ENCODE measurements around the gene PLEKHG7. TPM values are rescaled to one million over a fixed set of nuclear protein-coding genes. Genes with fewer than 3 reads are reported as not detected.
"Not testable (repeated sequence)": the region's sequence is repeated elsewhere in the genome, so short reads cannot be mapped to it uniquely, and the experiment has no call there.

PLEKHG7 gene
- total and polyA plus RNA-seq, 8 donors = 0.13 to 0.92 (median 0.60) TPM

DNA sequence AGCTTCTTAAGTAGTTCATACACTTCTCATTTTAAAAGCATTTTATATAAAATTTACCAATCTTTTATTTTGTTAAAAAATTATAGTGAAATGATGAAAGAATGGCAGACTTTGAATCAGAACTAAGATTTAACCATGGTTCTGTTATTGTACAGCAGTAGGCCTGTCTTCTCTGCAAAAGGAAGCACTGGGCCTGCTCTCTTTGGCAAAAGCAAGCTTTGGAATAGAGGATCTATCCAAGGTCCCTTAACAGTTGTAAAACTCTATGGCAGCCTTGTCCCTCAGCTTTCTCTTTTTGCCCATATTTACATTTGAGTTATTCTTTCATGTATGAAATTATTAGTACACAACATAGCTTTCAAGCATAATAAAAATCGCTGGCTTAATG, 82.8 kb downstream of the PLEKHG7 start:
- DNase-seq = no peak
- H3K4me1 ChIP-seq = peaks cover 0 to 3% (median 0%) of the 10 kb centered on the region in 3 donors
- WGBS, 2 donors = 91 to 97% methylated on average over 1 of the region's 1 CpG
- no peaks in the 10 kb centered on the region for H3K36me3 ChIP-seq
- FAIRE-seq = no peak
- no peak for ATAC-seq
- no peaks in the 10 kb centered on the region for H3K27me3 ChIP-seq
- H3K4me3 ChIP-seq = no peak overlapping the region
- no peaks in the 10 kb centered on the region for H3K9me3 ChIP-seq
- TF ChIP-seq, protein P1, sequence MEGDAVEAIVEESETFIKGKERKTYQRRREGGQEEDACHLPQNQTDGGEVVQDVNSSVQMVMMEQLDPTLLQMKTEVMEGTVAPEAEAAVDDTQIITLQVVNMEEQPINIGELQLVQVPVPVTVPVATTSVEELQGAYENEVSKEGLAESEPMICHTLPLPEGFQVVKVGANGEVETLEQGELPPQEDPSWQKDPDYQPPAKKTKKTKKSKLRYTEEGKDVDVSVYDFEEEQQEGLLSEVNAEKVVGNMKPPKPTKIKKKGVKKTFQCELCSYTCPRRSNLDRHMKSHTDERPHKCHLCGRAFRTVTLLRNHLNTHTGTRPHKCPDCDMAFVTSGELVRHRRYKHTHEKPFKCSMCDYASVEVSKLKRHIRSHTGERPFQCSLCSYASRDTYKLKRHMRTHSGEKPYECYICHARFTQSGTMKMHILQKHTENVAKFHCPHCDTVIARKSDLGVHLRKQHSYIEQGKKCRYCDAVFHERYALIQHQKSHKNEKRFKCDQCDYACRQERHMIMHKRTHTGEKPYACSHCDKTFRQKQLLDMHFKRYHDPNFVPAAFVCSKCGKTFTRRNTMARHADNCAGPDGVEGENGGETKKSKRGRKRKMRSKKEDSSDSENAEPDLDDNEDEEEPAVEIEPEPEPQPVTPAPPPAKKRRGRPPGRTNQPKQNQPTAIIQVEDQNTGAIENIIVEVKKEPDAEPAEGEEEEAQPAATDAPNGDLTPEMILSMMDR (IDR thresholded peaks at IDR 0.05) = no peak
- no peak overlapping the region for H3K27ac ChIP-seq
- intact Hi-C loops (cut with DNase I) = no loop called here

DNA sequence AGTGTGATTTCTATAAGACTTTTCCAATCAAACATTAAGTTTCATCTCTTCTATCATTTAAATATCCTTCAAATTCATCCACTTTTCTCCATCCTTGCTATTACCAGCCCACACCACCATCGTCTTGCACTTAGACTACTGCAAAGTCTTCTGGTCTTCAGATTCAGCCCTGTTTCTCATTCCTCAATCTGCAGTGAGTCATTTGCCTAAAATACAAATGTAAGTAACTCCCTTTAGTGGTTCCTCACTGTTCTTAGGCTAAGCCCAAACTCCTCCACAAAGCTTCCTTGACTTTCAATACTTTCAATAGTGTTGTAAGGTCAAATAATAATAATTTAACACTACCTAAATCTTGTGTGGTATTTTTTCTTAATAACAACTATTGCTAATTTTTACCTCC, 83.3 kb downstream of the PLEKHG7 start:
- WGBS, 2 donors = 89 to 94% methylated on average over 1 of the region's 1 CpG
- ATAC-seq (peak in 1 of 4 donors; percentile 39), DNase-seq (no peak), FAIRE-seq (no peak)
- H3K4me3 ChIP-seq = no peak overlapping the region
- peaks cover 0 to 3% (median 0%) of the 10 kb centered on the region in 3 donors for H3K4me1 ChIP-seq
- no peaks in the 10 kb centered on the region for H3K9me3 ChIP-seq
- no peak overlapping the region for H3K27ac ChIP-seq
- H3K36me3 ChIP-seq = no peaks in the 10 kb centered on the region
- intact Hi-C loops (cut with DNase I) = no loop called here
- TF ChIP-seq, protein P1 (IDR thresholded peaks at IDR 0.05) = no peak
- no peaks in the 10 kb centered on the region for H3K27me3 ChIP-seq

DNA sequence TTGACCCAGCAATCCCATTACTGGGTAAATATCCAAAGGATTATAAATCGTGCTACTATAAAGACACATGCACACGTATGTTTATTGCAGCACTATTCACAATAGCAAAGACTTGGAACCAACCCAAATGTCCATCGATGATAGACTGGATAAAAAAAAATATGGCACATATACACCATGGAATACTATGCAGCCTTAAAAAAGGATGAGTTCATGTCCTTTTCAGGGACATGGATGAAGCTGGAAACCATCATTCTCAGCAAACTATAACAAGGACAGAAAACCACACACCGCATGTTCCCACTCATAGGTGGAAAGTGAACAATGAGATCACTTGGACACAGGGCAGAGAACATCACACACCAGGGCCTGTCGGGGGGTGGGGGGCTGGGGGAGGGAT, 91.6 kb downstream of the PLEKHG7 start:
- H3K4me3 ChIP-seq; H3K27me3 ChIP-seq; H3K27ac ChIP-seq; DNase-seq; ATAC-seq; H3K36me3 ChIP-seq; FAIRE-seq; intact Hi-C loops (cut with DNase I); H3K9me3 ChIP-seq; H3K4me1 ChIP-seq: not testable (repeated sequence)
- WGBS, 2 donors = 96 to 97% methylated on average over 5 of the region's 5 CpGs

DNA sequence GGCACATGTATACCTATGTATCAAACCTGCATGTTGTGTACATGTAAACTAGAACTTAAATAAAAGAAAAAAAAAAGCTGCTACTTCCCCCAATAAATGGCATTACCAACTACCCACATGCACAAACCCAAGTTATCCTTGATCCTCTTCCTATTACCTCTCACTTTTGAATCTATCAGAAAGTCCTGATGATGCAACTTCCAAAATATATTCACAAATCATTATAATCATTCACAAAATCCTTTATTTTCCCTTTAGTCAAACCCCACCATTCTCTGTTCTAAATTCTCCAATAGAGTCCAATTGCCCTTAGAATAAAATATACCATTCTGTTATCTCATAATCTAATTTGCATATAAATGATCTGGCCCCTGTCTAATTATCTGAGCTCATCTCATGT, 92.0 kb downstream of the PLEKHG7 start:
- H3K36me3 ChIP-seq = no peaks in the 10 kb centered on the region
- FAIRE-seq (no peak), ATAC-seq (no peak), DNase-seq (no peak)
- no peak overlapping the region for H3K27ac ChIP-seq
- TF ChIP-seq, protein P1 (IDR thresholded peaks at IDR 0.05) = no peak
- H3K4me3 ChIP-seq = no peak overlapping the region
- H3K9me3 ChIP-seq = no peaks in the 10 kb centered on the region
- intact Hi-C loops (cut with DNase I) = no loop called here
- no peaks in the 10 kb centered on the region for H3K27me3 ChIP-seq
- H3K4me1 ChIP-seq = no peaks in the 10 kb centered on the region

DNA sequence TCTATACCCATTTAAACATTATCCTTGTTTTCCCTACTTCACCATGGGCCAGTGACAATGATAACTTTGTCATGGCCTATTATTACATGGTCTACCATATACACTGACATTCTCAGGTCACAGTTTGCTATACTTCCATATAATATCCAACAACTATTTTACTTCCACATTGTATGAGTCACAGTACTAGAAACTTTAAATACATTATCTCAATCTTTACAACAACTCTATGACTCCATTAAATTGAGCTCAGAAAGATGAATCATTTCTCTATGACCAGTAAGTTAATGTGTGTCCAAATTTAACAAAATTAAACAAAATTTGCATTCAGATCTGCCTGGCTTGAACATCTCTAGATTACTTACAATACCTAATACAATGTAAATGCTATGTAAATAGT, 93.9 kb downstream of the PLEKHG7 start:
- TF ChIP-seq, protein P1 (IDR thresholded peaks at IDR 0.05) = no peak
- no peaks in the 10 kb centered on the region for H3K9me3 ChIP-seq
- no peaks in the 10 kb centered on the region for H3K27me3 ChIP-seq
- H3K27ac ChIP-seq = no peak overlapping the region
- DNase-seq = no peak
- H3K4me1 ChIP-seq = no peaks in the 10 kb centered on the region
- no peak overlapping the region for H3K4me3 ChIP-seq
- no peak for FAIRE-seq
- ATAC-seq = no peak
- intact Hi-C loops (cut with DNase I) = no loop called here
- peaks cover 0 to 8% (median 0%) of the 10 kb centered on the region in 3 donors for H3K36me3 ChIP-seq

DNA sequence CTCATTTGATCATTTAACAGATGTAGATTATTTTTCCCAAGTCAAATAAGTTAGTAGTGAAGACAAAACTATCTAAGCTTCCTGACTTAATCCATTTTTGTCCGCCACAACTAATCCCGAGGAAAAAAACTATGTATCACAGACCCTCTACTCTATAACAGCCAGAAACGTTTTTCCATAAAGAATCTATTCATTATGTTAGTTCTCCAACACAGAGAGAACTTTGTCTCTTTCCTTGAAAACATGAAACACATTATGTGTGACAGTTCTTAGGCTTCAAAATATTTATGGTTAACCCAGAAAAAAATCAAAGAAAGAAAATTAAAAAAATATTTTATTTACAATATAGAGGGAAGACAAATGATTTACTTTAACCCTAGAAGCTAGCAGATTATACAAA, 100.1 kb downstream of the PLEKHG7 start:
- 71 to 75% methylated on average over 3 of the region's 3 CpGs for WGBS, 2 donors
- DNase-seq = no peak
- H3K4me1 ChIP-seq = no peaks in the 10 kb centered on the region
- H3K4me3 ChIP-seq = no peak overlapping the region
- H3K36me3 ChIP-seq = peaks cover 0 to 8% (median 0%) of the 10 kb centered on the region in 3 donors
- H3K27me3 ChIP-seq = no peaks in the 10 kb centered on the region
- FAIRE-seq = no peak
- no peaks in the 10 kb centered on the region for H3K9me3 ChIP-seq
- intact Hi-C loops (cut with DNase I) = no loop called here
- ATAC-seq = no peak
- TF ChIP-seq, protein P1 (IDR thresholded peaks at IDR 0.05) = no peak
- H3K27ac ChIP-seq = no peak overlapping the region

Data from pancreas (tissue), 10 donors.